ENCODE measurements around the gene PARP6.

PARP6 gene

GRCh38 chr15:72198356-72199204 lies 73.8 kb downstream of the PARP6 start:
- DNase-seq (ENCODE audit: low read depth): no peak

GRCh38 chr15:72197460-72198355 lies 74.6 kb downstream of the PARP6 start, which contains the start of gene GRAMD2A:
Gene GRAMD2A (minus strand): TSS chr15:72197787.
- peak; percentile 21 for DNase-seq (ENCODE audit: low read depth)

DNA sequence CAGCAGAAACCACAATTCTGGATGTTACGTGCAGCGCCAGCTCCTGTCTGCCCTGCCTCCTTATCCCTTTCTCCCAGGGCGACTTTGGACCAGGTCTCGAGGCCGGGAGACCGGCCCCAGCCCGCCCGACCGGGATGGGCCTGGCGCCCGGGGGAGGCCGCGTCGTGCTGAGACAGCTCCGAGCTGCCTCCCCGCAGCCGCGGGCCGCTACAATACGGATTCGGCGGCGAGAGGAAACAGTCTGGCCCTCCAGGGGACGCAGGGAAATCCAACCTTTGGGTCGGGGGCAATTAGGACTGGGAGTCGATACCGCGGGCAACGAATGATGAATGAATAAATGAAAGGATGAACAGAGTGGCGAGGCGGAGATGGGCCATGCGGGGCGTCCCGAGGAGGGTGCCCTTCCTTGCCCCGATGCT lies 75.3 kb downstream of the PARP6 start:
- no peak for DNase-seq (ENCODE audit: low read depth)

DNA sequence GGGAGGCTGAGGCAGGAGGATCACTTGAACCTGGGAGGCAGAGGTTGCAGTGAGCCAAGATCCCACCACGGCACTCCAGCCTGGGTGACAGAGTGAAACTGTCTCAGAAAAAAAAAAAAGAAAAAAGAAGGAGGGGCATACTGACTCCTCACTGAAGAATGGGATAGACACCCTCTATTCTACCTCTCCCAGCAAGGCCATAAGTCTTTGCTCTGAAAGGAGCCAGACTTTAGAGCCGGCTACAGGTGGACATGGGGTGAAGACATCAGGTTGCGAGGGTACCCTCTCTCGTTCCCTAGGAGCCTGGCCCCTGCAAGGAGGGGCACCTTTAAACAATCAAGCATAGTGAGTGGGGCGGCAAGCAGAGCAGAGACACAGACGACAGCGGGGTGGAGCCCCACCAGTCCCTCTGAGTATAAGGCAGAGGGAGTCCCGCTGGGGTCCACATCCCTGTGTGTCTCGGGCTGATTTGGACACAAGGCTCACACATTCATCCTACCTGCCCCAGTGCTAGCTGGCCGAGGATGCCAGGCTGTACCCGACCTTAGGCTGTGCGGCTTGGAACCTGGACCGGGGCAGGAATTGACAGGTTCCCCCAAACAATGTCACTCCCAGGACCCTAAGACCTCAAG lies 75.8 kb downstream of the PARP6 start:
- DNase-seq (ENCODE audit: low read depth): no peak

GRCh38 chr15:72195101-72195511 lies 77.2 kb downstream of the PARP6 start:
- DNase-seq (ENCODE audit: low read depth): no peak

DNA sequence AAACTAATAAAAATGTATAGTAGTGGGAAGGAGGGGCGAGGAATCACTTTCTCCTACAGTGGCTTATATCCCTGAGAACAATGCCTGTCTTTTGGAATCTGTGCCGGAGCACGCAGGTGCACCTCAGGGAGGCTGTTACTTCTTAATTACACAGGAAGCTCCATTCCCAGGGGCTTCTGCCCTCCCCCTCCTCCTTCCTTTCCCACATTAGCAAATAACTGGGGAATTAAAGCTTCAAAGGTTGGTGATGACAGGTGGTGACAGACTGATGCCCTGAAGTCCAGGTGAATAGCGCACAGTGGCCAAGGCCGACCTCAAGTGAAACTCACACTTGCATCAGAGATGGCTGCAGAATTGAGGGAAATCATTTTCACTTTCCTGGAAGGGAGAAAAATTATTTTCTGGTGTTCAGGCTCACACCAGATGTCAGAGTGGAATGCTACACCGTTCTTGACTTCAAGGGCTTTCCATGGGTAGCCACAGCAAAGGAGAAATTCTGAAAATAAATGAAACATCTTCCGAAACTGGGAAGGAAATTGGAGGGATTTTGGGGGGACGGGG lies 78.4 kb downstream of the PARP6 start:
- DNase-seq (ENCODE audit: low read depth): no peak

DNA sequence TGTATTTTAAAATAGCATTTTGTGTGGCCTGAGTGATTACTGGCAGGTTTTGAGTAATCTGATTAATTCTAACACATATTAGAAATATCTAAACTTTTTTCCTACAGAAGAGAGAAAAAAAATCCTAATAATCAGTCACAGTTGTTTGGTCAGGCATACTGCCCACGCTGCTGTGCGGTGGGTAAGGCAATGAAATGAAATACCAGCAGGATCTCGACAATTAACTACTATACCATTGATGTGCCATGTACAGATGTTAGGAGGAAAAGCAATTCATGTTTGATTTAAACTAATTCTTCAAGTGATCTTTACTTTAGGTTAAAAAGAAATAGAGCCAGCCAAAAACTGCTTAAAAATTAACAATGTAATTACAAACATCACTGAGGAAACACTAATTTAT lies 79.9 kb downstream of the PARP6 start:
- no peak for DNase-seq (ENCODE audit: low read depth)
